Fibroblast of skin of left biceps (primary cell): ENCODE data around the gene NEURL1B.
A peak's percentile ranks its signal among the peaks of the same experiment; 100 is the strongest.
"Not testable (repeated sequence)": the region's sequence is repeated elsewhere in the genome, so short reads cannot be mapped to it uniquely, and the experiment has no call there.

Experiments used
- DNase-seq, 2 experiments: peaks; one replicate each; pipeline ENCODE4 v3.0.0-alpha.2; 2013; ENCODE audit warnings: low read depth in 2 of 2

NEURL1B gene

GRCh38 chr5:172678362-172678874 lies 37.4 kb downstream of the NEURL1B start:
- DNase-seq, result not testable (repeated sequence)

- DNase-seq, result no peak
Measured at GRCh38 chr5:172678902-172679301, 37.8 kb downstream of the NEURL1B start.

DNA sequence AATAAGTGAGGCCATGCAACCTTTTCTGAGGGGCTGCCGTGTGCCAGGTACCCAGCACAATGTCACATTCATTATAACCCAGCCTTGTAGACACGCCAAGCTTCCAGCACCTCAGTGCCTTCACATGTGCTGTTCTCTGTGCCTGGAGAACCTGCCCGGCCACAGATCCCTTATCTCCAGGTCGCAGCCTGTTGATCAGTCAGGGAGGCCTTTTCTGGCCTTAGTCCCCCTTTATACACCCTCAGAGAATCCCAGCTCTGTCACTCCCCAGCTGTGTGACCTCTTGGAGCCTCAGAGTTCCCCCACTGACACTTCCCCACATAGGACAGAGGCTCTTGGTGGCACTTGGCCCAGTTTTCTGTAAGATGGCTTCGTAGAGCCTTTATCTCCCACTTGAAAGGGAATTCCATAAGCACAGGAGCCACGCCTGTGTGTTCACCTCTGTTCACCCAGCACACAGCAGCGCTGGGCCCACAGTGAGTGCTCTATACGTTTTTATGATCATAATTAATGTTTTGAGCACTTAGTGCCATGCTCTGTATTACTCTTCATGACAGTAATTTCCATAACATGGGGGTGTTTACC lies 38.7 kb downstream of the NEURL1B start:
- DNase-seq, result no peak

DNA sequence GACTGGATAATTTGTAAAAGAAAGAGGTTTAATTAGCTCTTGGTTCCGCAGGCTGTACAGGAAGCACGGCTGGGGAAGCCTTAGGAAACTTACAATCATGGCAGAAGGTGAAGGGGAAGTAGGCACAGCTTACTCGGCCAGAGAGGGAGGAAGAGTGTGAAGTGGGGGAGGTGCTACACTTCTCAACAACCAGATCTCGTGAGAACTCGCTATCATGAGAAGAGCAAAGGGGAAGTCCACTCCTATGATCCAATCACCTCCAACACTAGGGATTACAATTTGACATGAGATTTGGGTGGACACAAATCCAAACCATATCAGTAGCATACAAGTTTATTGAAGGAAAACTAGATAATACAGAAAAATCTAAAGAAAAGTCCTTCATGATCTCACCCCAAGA lies 39.9 kb downstream of the NEURL1B start:
- DNase-seq, result no peak

DNA sequence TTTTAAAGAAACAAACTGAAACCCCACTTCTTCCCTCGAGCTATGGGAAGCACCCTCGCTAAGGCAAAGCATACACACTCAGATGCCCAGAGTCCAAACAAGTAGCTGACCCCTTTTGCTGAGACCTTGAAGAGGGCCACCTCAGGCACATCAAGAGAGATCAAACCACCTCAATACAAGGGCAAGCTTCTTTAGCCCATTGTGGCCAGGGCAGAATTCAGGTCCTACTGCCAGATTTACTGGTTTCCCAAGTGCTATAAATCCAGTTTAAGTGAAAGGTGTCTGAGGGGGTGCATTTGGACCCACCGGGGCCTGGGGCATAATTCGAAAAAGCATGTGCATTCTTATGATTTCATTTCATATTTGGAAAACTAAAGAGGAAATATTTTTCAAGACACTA lies 40.4 kb downstream of the NEURL1B start:
- DNase-seq, result no peak

- DNase-seq, result no peak
Measured at GRCh38 chr5:172683264-172683644, 42.2 kb downstream of the NEURL1B start.

- peak in 1 of 2 experiments; percentile 9 for DNase-seq
Measured at GRCh38 chr5:172683645-172684471, 42.8 kb downstream of the NEURL1B start.

GRCh38 chr5:172685091-172685490 lies 44.0 kb downstream of the NEURL1B start:
- DNase-seq, result no peak

GRCh38 chr5:172686111-172686510 lies 45.0 kb downstream of the NEURL1B start:
- no peak for DNase-seq

DNA sequence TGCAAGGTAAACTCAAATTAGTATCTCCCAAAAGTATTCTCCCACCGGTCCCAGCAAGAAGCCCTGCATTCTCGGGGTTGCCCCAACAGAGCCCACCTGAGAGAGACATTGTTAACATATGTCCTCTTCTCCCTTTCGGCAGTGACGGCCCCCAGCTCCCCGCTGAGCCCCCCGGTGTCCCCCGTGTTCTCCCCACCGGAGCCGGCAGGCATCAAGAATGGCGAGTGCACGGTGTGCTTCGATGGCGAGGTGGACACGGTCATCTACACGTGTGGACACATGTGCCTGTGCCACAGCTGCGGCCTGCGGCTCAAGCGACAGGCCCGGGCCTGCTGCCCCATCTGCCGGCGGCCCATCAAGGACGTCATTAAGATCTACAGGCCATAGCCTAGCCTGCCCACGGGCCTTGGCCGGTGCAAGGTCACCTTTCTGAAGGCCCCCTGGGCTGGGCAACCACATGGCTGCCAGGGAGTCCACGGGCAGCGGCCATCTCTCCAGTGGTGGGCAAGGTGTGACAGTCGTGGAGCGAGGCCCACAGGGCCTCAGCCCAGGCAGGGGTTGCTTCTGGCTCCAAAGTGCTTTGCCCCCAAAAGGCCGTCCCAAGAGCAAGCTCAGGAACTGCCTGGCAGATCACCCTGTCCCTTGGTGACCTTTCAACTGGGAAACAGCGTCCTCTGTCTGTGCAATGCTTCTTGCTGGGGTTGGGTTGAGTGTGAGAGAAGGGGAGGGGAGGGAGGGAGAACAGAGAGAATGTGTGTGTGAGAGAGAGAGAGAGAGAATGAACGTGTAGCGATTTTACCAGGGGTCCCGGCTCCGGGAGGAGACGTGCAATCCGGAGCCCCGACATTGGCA lies 45.7 kb downstream of the NEURL1B start:
- DNase-seq, result no peak

- no peak for DNase-seq
Measured at GRCh38 chr5:172687940-172688339, 46.9 kb downstream of the NEURL1B start.

DNA sequence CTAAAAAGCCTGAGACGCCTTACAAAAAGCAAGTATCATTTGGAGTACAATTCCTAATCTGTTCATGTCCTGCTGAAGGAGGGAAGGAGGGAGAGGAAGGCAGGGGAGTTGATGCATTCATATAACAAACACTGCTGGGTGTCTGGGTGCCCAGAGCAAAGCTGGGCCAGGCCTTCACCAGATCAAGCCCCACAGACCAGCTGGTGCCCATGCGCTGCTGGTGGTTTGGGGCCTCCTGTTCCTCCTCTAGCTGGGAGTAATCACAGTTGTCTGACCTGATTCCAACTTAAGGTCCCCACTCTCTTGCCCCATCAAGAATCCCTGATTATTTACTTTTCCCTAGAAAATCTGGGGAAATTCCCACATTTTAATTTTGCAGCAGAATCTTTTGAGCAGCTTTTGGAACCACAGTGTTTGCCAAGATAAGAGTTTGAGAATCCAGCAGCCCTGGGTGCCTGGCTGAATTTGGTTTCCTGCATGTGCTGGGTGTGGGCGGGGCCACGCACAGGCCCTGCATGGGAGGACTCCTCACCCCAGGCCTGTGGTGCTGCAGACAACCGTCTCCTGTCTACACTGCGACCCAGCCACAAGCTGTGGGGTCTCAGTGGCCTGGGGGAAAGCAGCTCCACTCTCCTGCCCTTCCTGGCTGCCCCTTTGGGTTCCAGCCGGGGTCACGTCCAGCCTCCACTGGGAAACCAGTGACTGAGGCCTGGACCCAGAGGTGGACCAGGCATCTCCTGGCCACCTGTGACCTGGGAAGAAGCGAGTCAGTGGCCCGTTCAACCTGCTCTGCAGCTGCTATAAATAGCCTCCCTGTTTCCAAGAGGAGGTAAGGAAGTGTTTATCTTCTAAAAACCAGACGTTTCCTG lies 47.5 kb downstream of the NEURL1B start:
- no peak for DNase-seq

DNA sequence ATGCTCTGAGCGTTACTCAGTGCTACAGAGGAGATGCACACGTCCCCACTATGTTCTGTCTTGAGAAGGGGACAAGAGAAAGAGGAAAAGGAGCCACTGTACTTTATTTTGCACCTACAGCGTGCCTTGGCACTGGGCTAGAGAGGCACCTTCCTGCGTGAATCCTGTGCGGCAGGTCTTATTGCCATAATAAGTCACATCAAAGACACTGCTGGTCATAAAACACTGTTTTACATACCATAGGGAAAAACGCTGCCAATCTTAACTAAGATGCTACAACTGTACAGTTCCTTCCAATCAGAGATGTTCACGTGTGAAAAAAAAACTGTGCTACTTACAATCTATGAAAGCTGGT lies 48.1 kb downstream of the NEURL1B start:
- DNase-seq, result no peak

- no peak for DNase-seq
Measured at GRCh38 chr5:172689801-172690200, 48.7 kb downstream of the NEURL1B start.

GRCh38 chr5:172690258-172691075 lies 49.4 kb downstream of the NEURL1B start:
- DNase-seq, result no peak

DNA sequence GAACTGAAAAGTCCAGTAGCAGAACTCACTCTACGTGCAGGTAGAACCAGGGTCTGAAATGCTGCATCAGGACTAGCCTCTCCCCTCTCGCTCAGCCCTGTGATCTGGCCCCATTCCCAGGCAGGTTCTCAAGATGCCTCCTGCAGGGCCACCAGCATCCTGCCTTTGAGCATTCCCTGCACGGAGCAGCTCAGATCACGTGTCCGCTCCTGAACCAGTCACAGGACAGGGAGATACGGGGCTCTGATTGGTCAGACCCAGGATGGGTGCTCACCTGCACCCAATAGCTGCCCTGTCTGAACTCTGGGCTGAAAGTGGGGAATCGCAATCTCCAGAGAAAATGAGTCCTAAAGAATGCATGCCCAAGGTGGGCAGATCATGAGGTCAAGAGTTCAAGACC lies 50.8 kb downstream of the NEURL1B start:
- no peak for DNase-seq

- no peak for DNase-seq
Measured at GRCh38 chr5:172692451-172692850, 51.4 kb downstream of the NEURL1B start.

DNA sequence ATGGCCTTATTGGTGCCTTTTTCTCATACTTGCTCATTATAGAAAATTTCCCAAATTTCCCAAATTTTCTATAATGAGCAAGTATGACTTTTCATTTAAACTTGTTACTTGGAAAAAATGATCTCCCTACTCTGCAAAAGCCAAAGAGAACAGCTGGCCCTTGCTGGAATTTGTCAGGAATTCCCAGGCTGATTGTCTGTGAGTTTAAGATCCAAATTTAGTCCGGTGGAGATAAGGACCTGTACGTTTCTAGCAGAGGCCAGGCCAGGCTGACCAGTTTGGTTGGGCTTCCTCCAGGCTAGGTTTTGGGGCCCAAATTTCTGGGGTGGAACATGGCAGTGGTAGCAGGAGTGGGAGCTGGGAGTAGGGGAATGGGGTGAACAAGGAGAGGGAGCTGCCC lies 51.9 kb downstream of the NEURL1B start:
- no peak for DNase-seq

DNA sequence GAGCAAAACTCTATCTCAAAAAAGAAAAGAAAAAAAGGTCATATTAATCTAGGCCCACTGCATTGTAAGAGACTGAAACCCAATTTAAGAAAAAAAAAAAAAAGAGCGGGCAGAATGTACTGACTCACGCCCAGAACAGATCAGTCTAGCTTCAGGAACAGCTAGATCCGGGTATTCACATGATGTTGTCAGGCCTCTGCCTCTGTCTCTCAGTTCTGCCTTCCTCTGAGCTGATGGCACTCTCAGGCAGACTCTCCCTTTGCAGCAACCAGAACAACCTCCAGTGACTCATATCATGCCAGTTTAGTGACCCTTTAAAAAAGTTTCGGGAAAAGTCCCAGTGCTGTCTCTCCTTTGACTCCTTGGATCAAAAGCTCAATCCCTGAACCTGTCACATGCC lies 53.0 kb downstream of the NEURL1B start:
- no peak for DNase-seq

- no peak for DNase-seq
Measured at GRCh38 chr5:172694541-172694940, 53.5 kb downstream of the NEURL1B start.
